ENCODE data around the gene IGFL3.

DNA sequence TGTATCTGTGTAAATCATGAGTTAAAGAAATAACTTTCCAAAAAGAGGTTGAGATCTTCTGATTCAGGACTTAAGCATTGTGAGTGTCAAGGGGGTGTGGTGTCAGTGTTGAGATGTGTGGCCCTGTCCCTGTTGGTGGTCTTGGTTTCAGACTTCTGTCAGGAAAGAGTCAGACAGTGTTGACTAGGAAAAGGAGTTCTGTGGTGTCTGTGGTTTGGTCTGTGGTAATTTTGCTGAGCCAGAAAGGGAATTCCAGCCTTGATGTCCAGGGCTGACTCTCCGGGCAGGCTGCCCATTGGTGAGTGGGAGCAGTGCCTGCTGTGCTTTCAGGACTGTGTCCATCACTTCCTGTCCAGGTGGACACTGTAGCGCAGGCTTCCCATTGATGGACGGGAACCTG lies 43.9 kb downstream of the IGFL3 start:
- peak; percentile 68; the same call in 1 of the 2 replicates for TF ChIP-seq SIN3A (IDR thresholded peaks at IDR 0.05; ENCODE audit: borderline replicate concordance, low read depth, low read length)
- TF ChIP-seq MAX (IDR thresholded peaks at IDR 0.05; ENCODE audit: low read depth): peak; percentile 71; the same call in 1 of the 2 replicates
- no peak for TF ChIP-seq YY1 (IDR thresholded peaks at IDR 0.05; ENCODE audit: low read depth)
- TF ChIP-seq CTCF (IDR thresholded peaks at IDR 0.05): no peak
- TF ChIP-seq, protein P1, sequence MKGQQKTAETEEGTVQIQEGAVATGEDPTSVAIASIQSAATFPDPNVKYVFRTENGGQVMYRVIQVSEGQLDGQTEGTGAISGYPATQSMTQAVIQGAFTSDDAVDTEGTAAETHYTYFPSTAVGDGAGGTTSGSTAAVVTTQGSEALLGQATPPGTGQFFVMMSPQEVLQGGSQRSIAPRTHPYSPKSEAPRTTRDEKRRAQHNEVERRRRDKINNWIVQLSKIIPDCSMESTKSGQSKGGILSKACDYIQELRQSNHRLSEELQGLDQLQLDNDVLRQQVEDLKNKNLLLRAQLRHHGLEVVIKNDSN (IDR thresholded peaks at IDR 0.05; ENCODE audit: borderline replicate concordance, low read depth): no peak
- TF ChIP-seq TEAD4 (IDR thresholded peaks at IDR 0.05; ENCODE audit: borderline replicate concordance, insufficient read depth): peak; percentile 93
- TF ChIP-seq RCOR1 (IDR thresholded peaks at IDR 0.05; ENCODE audit: low read length): no peak
- peak in 1 of 2 experiments; percentile 82; a peak in 1 of 4 replicates for TF ChIP-seq EP300 (IDR thresholded peaks at IDR 0.05; ENCODE audit: borderline replicate concordance in 1 of 2, low read depth in 1 of 2, low read length in 1 of 2)
- peak; percentile 78 for TF ChIP-seq JUND (IDR thresholded peaks at IDR 0.05)
- TF ChIP-seq, protein P2, sequence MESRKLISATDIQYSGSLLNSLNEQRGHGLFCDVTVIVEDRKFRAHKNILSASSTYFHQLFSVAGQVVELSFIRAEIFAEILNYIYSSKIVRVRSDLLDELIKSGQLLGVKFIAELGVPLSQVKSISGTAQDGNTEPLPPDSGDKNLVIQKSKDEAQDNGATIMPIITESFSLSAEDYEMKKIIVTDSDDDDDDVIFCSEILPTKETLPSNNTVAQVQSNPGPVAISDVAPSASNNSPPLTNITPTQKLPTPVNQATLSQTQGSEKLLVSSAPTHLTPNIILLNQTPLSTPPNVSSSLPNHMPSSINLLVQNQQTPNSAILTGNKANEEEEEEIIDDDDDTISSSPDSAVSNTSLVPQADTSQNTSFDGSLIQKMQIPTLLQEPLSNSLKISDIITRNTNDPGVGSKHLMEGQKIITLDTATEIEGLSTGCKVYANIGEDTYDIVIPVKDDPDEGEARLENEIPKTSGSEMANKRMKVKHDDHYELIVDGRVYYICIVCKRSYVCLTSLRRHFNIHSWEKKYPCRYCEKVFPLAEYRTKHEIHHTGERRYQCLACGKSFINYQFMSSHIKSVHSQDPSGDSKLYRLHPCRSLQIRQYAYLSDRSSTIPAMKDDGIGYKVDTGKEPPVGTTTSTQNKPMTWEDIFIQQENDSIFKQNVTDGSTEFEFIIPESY (IDR thresholded peaks at IDR 0.05; ENCODE audit: borderline replicate concordance, low read depth): 0 out of 2 replicates have a peak, but pooled peaks have one; percentile 78
- TF ChIP-seq REST (IDR thresholded peaks at IDR 0.05; ENCODE audit: low read depth, low read length): peak; percentile 62; the same call in 1 of the 2 replicates
- peak; percentile 51 for TF ChIP-seq ELF1 (IDR thresholded peaks at IDR 0.05)
- no peak for TF ChIP-seq RAD21 (IDR thresholded peaks at IDR 0.05; ENCODE audit: low read length)
- peak; percentile 70 for TF ChIP-seq POLR2AphosphoS5 (IDR thresholded peaks at IDR 0.05; ENCODE audit: low read depth, low read length)

All from SK-N-SH (cell line).